ENCODE data around the gene SPATA20. TPM values are rescaled to one million over a fixed set of nuclear protein-coding genes. Genes with fewer than 3 reads are reported as not detected.

SPATA20 gene
- total RNA-seq, 2 experiments from 2014 or later, result 7.9 to 8.3 TPM

- no peaks in the 10 kb centered on the region for H3K9me3 ChIP-seq (ENCODE audit: low read length)
- H3K4me2 ChIP-seq (ENCODE audit: low read length), result no peak overlapping the region
- H3K4me3 ChIP-seq (ENCODE audit: low read depth, low read length, poor library complexity, severe bottlenecking), result no peak overlapping the region
- no TSS peak for BruUV-seq (replicated peaks)
- CTCF ChIA-PET (ENCODE audit: unreplicated experiment), result no interaction called here
- H3K9me2 ChIP-seq (ENCODE audit: insufficient read depth, low read length), result no peaks in the 10 kb centered on the region
- H3K36me3 ChIP-seq (ENCODE audit: insufficient read depth, low read length), result no peaks in the 10 kb centered on the region
- no peak overlapping the region for H3K27ac ChIP-seq (ENCODE audit: low read depth, low read length, poor library complexity, severe bottlenecking)
- no peaks in the 10 kb centered on the region for H4K20me1 ChIP-seq (ENCODE audit: insufficient read depth, low read length)
- H3K79me2 ChIP-seq (ENCODE audit: insufficient read depth, low read depth, low read length), result no peaks in the 10 kb centered on the region
- TF ChIP-seq CTCF (conservative IDR thresholded peaks at IDR 0.05; ENCODE audit: low read length) (no peak), EZH2phosphoT487 (IDR thresholded peaks at IDR 0.05; ENCODE audit: borderline replicate concordance, low read depth, low read length) (no peak)
- DNase-seq (ENCODE audit: low spot score), result no peak
- intact Hi-C loops (cut with micrococcal nuclease; ENCODE audit: unreplicated experiment), result no loop called here
- H2AFZ ChIP-seq (ENCODE audit: low read length), result no peak overlapping the region
- H3K4me1 ChIP-seq (ENCODE audit: insufficient read depth, low read length, poor library complexity, severe bottlenecking), result no peaks in the 10 kb centered on the region
- POLR2A ChIA-PET, result no interaction called here
These were observed 34.3 kb downstream of the SPATA20 start for GRCh38 chr17:50581316-50581715.

GRCh38 chr17:50582741-50583140 is 35.8 kb downstream of the SPATA20 start:
- BruUV-seq (replicated peaks), result no TSS peak
- POLR2A ChIA-PET, result no interaction called here
- Histone ChIP-seq H2AFZ (ENCODE audit: low read length) (no peak overlapping the region), H3K27ac (ENCODE audit: low read depth, low read length, poor library complexity, severe bottlenecking) (no peak overlapping the region), H4K20me1 (ENCODE audit: insufficient read depth, low read length) (no peaks in the 10 kb centered on the region), H3K4me3 (ENCODE audit: low read depth, low read length, poor library complexity, severe bottlenecking) (no peak overlapping the region), H3K9me3 (ENCODE audit: low read length) (no peaks in the 10 kb centered on the region), H3K79me2 (ENCODE audit: insufficient read depth, low read depth, low read length) (no peaks in the 10 kb centered on the region), H3K36me3 (ENCODE audit: insufficient read depth, low read length) (no peaks in the 10 kb centered on the region), H3K9me2 (ENCODE audit: insufficient read depth, low read length) (no peaks in the 10 kb centered on the region), H3K4me2 (ENCODE audit: low read length) (no peak overlapping the region), H3K4me1 (ENCODE audit: insufficient read depth, low read length, poor library complexity, severe bottlenecking) (no peaks in the 10 kb centered on the region)
- intact Hi-C loops (cut with micrococcal nuclease; ENCODE audit: unreplicated experiment), result no loop called here
- no peak for TF ChIP-seq EZH2phosphoT487 (IDR thresholded peaks at IDR 0.05; ENCODE audit: borderline replicate concordance, low read depth, low read length)
- no peak for TF ChIP-seq CTCF (conservative IDR thresholded peaks at IDR 0.05; ENCODE audit: low read length)
- DNase-seq (ENCODE audit: low spot score), result no peak
- CTCF ChIA-PET (ENCODE audit: unreplicated experiment), result no interaction called here

GRCh38 chr17:50583641-50584040 is 36.7 kb downstream of the SPATA20 start:
- ChIA-PET CTCF (ENCODE audit: unreplicated experiment) (no interaction called here), POLR2A (no interaction called here)
- BruUV-seq (replicated peaks), result no TSS peak

More at GRCh38 chr17:50583641-50584040, 36.7 kb downstream of the SPATA20 start:
- no peak for DNase-seq (ENCODE audit: low spot score)
- no peaks in the 10 kb centered on the region for H3K36me3 ChIP-seq (ENCODE audit: insufficient read depth, low read length)
- no peak for TF ChIP-seq CTCF (conservative IDR thresholded peaks at IDR 0.05; ENCODE audit: low read length)
- TF ChIP-seq EZH2phosphoT487 (IDR thresholded peaks at IDR 0.05; ENCODE audit: borderline replicate concordance, low read depth, low read length), result no peak
- H3K4me1 ChIP-seq (ENCODE audit: insufficient read depth, low read length, poor library complexity, severe bottlenecking), result no peaks in the 10 kb centered on the region
- no peak overlapping the region for H3K4me2 ChIP-seq (ENCODE audit: low read length)
- H4K20me1 ChIP-seq (ENCODE audit: insufficient read depth, low read length), result no peaks in the 10 kb centered on the region
- H2AFZ ChIP-seq (ENCODE audit: low read length), result no peak overlapping the region
- no peaks in the 10 kb centered on the region for H3K79me2 ChIP-seq (ENCODE audit: insufficient read depth, low read depth, low read length)
- H3K9me2 ChIP-seq (ENCODE audit: insufficient read depth, low read length), result no peaks in the 10 kb centered on the region
- intact Hi-C loops (cut with micrococcal nuclease; ENCODE audit: unreplicated experiment), result no loop called here
- H3K9me3 ChIP-seq (ENCODE audit: low read length), result no peaks in the 10 kb centered on the region
- H3K4me3 ChIP-seq (ENCODE audit: low read depth, low read length, poor library complexity, severe bottlenecking), result no peak overlapping the region
- H3K27ac ChIP-seq (ENCODE audit: low read depth, low read length, poor library complexity, severe bottlenecking), result no peak overlapping the region

Data from OCI-LY7 (cell line).